GM12864 (cell line): ENCODE data around the gene FITM1.

Experiments used
- DNase-seq: peaks from one replicate; pipeline ENCODE4 v3.0.0-alpha.2; 2011; ENCODE audit warnings: low read depth
- H3K4me3 ChIP-seq: 2 replicates; pipeline ENCODE4 v1.5.1; 2011; ENCODE audit warnings: mild to moderate bottlenecking, low read depth, low read length, control low read depth
- TF ChIP-seq, protein P1 (sequence below): IDR thresholded peaks from 2 replicates; pipeline ENCODE4 v1.5.1; 2011; ENCODE audit warnings: low read depth, mild to moderate bottlenecking, moderate library complexity, low read length, control low read depth, inconsistent platforms; ENCODE audit errors: missing control alignments

The FITM1 gene

DNA sequence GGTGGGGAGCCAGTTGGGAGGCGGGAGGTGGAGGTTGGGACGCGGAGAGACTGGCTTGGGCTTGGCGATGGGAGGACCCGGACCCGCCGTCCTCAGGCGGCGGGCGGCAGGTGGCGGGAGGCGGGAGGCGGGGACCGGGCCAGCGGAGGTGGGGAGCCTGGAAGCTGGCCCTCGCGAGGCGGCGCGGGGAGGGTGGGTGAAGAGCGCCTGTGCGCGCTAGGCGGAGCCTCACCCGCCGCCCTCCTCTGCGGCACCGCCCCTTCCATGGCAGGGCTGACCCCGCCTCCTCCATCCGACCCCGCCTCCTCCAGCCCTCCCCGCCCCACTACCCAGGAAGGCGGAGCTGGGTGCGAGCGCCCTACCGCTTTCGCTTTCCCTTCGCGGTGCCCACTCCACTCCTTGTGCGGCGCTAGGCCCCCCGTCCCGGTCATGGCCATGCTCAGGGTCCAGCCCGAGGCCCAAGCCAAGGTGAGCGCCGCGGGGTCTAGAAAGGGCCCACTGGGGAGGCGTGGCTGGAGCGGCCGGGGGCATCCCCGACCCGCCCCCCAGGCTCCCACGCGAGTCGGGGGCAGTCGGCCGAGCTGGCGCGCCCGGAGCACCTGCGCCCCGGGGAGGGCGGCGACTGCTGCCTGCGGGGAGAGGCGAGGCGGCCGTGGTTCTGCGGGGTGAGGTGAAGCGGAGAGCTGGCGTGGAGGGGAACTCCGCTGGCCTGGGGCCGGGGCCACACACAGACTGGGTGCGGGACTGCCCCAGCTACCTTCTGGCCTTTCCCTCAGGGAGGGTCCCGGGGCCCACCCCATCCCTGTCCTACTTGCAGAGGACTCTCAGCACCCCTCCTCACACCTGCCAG is 5.6 kb downstream of the FITM1 start, which contains the start of gene PSME1:
Gene PSME1 (plus strand): TSS at position 361 of the 850 bp plus-strand sequence. CDS start 69 bp downstream, at position 430.
- TF ChIP-seq, protein P1, sequence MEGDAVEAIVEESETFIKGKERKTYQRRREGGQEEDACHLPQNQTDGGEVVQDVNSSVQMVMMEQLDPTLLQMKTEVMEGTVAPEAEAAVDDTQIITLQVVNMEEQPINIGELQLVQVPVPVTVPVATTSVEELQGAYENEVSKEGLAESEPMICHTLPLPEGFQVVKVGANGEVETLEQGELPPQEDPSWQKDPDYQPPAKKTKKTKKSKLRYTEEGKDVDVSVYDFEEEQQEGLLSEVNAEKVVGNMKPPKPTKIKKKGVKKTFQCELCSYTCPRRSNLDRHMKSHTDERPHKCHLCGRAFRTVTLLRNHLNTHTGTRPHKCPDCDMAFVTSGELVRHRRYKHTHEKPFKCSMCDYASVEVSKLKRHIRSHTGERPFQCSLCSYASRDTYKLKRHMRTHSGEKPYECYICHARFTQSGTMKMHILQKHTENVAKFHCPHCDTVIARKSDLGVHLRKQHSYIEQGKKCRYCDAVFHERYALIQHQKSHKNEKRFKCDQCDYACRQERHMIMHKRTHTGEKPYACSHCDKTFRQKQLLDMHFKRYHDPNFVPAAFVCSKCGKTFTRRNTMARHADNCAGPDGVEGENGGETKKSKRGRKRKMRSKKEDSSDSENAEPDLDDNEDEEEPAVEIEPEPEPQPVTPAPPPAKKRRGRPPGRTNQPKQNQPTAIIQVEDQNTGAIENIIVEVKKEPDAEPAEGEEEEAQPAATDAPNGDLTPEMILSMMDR: no peak
- peak within 1 kb of the TSS; percentile 95 for H3K4me3 ChIP-seq
- DNase-seq: peak; percentile 55

DNA sequence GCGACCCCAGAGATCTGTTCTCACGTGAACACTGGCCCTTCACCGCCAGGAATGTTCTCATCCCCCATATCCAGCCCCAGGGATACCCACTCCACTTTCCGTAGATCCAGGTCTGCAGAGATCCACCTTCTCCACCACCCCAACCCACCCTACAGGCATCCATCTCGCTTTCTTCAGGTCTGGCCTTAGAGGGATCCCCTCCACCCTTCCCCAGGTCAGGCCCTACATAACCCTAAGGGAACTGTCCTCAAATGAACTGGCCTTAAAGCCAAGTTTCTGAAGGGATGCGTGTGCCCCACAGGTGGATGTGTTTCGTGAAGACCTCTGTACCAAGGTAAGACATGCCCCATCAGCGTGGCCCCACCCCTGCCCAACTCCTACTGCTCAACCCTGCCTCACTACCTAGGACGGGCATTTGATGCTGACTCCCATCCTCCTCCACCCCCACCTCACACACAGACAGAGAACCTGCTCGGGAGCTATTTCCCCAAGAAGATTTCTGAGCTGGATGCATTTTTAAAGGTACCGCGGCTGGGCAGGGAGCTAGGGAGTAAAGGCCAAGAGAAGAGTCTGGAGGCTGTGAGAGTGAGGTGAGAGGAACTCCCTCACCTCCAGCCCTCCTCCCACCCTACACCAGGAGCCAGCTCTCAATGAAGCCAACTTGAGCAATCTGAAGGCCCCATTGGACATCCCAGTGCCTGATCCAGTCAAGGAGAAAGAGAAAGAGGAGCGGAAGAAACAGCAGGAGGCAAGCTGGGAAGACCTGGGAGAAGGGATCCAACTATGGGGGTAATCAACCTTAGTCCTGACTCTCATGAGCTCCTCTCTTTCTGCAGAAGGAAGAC is 6.4 kb downstream of the FITM1 start:
- TF ChIP-seq, protein P1: no peak

DNA sequence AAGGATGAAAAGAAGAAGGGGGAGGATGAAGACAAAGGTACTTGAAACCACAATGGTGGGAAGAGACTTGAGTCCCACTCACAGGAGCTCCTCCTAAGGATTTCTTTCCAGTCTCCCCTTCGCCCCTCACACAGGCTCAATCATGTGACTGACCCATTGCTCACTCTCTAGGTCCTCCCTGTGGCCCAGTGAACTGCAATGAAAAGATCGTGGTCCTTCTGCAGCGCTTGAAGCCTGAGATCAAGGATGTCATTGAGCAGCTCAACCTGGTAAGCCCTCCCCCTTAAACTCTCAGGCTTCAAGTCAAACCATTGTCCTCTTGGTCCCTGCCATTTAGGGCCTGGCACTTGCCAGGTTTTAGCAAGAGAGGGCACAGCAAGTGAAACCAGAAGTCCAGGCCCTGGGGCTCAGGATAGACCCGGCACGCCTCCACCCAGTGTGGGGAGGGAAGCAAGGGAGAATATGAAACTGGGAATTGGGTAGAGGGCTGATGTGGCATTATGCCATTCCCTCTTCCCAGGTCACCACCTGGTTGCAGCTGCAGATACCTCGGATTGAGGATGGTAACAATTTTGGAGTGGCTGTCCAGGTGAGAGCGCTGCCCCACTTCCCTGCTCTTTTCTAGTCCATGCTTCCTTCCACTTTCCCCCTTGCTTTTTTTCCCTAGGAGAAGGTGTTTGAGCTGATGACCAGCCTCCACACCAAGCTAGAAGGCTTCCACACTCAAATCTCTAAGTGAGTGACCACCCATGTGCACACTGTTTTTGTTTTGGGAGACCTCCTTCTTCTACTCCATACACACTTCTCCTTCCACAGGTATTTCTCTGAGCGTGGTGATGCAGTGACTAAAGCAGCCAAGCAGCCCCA is 7.3 kb downstream of the FITM1 start:
- no peak for DNase-seq
- H3K4me3 ChIP-seq: no peak overlapping the region
- TF ChIP-seq, protein P1: no peak

More for the DNA sequence above, 6.4 kb downstream of the FITM1 start:
- H3K4me3 ChIP-seq: peak overlapping the region; percentile 95
- no peak for DNase-seq

DNA sequence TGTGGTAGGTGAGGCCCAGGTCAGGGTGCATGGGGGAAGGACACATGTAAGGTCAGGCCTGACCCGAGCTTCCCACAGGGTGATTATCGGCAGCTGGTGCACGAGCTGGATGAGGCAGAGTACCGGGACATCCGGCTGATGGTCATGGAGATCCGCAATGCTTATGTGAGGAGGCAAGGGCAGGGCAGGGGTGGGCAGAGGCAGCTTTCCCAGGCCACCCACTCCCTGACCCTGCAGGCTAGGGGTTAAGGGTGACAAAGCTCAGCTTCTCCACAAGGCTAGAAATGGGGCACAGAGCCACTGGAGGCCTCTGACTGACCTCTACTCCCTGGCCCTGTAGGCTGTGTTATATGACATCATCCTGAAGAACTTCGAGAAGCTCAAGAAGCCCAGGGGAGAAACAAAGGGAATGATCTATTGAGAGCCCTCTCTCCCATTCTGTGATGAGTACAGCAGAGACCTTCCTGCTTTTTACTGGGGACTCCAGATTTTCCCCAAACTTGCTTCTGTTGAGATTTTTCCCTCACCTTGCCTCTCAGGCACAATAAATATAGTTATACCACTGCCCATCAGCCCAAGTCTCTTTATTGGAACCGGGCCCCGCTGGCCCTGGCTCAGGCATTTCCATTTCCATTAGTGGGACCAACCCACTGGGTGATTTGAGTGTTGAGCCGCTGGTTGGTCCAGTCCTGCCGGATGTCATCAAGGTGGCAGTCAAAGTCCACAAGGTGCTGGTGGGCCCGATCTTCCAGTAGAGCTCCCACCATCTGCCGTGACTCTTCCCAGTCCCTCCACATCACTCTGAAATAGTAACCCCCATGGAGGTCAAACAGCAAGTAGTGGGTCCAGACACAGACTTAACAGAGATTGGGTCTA is 8.2 kb downstream of the FITM1 start:
- H3K4me3 ChIP-seq: no peak overlapping the region; the same call in 1 of the 2 replicates
- DNase-seq: no peak
- TF ChIP-seq, protein P1: no peak

DNA sequence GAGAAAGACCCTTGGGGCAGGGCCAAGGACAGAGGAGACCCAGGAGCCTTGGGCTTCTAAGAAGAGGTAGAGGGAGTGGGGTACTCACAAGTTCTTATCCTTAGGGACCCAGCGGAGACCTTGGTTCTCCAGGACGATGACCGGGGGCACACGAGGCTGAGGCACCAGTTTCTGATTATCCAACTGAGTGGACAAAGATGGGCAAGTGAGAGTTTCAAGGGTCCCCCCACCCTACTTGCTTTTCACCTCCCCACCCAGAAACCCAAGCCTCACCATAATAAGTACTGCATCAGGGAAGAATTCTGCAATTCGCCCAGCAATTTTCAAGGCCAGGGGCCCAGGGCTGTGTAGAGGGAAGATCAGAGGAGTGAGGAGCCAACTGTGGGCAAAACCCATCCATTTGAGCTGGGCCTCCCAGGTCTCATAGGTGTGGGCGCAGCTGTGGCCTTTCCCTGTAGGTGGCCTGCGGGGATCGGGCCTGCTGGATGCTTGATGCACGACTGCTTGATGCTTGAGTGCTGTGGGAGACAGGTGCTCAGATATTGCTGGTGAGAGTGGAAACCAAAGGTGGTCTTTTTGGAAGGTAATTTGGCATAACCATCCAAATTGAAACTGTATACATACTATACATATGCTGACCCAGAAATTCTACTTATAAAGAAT is 8.9 kb downstream of the FITM1 start:
- H3K4me3 ChIP-seq: peak overlapping the region; percentile 70
- TF ChIP-seq, protein P1: peak; percentile 24
- DNase-seq: no peak
